Activated CD4-positive, alpha-beta memory T cell treated with anti-CD3 and anti-CD28 coated beads for 36 hours (primary cell): ENCODE measurements around the gene ZNF610. TPM values are rescaled to one million over a fixed set of nuclear protein-coding genes. Genes with fewer than 3 reads are reported as not detected.
"Not testable (repeated sequence)": the region's sequence is repeated elsewhere in the genome, so short reads cannot be mapped to it uniquely, and the experiment has no call there.

Experiments
- CTCF ChIA-PET: fragments of 350-600 bp; sonication (Branson Sonifier 250); formaldehyde crosslinking; loops from one replicate; lab custom pipeline; 2021; ENCODE audit warnings: antibody characterized with exemption, inconsistent platforms; lab: Charles Lee
- POLR2A ChIA-PET: fragments of 350-600 bp; sonication (Branson Sonifier 250); formaldehyde crosslinking; loops from one replicate; lab custom pipeline; 2021; ENCODE audit warnings: antibody characterized with exemption; lab: Charles Lee
- DNase-seq: peaks from one replicate; pipeline ENCODE4 v3.0.0-alpha.2; 2020
- H3K27ac Mint-ChIP-seq: one replicate; pipeline ENCODE4 v1.8.0; 2021; ENCODE audit warnings: mixed read lengths
- H3K27me3 Mint-ChIP-seq: one replicate; pipeline ENCODE4 v1.8.0; 2021; ENCODE audit warnings: mixed read lengths
- H3K36me3 Mint-ChIP-seq: one replicate; pipeline ENCODE4 v1.8.0; 2021; ENCODE audit warnings: mixed read lengths
- H3K4me1 Mint-ChIP-seq: one replicate; pipeline ENCODE4 v1.8.0; 2021; ENCODE audit warnings: low read depth, mixed read lengths
- H3K4me3 Mint-ChIP-seq: one replicate; pipeline ENCODE4 v1.8.0; 2021; ENCODE audit warnings: mild to moderate bottlenecking, mixed read lengths
- H3K9me3 Mint-ChIP-seq: one replicate; pipeline ENCODE4 v1.8.0; 2021; ENCODE audit warnings: mixed read lengths
- intact Hi-C: fragments of 100-400 bp; cut with micrococcal nuclease; formaldehyde crosslinking; loops from one replicate; pipeline ENCODE4 v1.15.1; 2023
- total RNA-seq, 2 experiments: library from RNA; stranded (reverse); gene quantifications; one replicate each; pipeline ENCODE4 v1.2.3, GENCODE V29; 2021

Gene ZNF610
- 1 to 10 TPM; 1.7 to 2.1 TPM for total RNA-seq

DNA sequence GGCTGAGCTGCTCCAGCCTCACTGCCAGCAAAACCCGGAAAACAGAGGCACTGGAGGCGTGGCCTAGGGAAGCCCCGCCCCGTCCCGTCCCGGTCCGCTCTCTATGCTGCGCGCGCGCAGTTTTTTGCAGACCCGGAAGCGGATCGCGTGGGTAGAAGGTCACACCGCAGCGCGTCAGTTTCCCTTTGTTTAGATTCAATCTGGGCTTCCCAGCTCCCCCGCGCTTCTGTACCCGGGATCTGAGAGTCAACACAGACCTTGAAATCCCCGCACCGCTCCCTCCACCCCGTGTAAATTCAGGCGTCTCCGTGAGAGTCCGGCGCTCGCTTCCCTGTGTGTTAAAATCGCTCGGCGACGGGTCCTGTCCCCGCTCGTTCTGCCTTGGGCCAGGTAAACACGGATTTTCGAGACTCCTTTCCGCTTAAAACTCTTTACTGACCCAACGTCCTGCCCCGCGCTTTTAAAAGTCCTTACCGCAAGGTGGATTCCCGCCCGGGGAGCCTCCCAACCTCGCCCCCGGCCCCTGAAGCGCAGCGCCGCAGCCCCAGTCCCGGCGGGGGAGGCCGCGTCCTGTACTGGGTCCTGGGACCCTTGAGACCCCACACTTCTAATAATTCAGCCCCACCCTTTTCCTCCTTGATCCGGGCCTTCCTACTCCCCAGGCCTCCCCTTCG is at the start of gene ZNF610:
TSS of gene ZNF610 (plus strand) at position 127 of the 674 bp plus-strand sequence. CDS start 12,930 bp downstream, outside the sequence.
- peak within 1 kb of the TSS; percentile 93 for H3K4me3 Mint-ChIP-seq
- H3K36me3 Mint-ChIP-seq: peaks cover 31% of the 10 kb centered on the region
- ChIA-PET POLR2A (no interaction called here), CTCF (no interaction called here)
- H3K27ac Mint-ChIP-seq: peak within 1 kb of the TSS; percentile 91
- H3K4me1 Mint-ChIP-seq: peaks cover 13% of the 10 kb centered on the region
- intact Hi-C loops: loop anchor here (1.0 kb wide), 1 partner anchor 39 kb away; the partner anchor contains the start of gene ZNF480
- H3K27me3 Mint-ChIP-seq: no peaks in the 10 kb centered on the region
- H3K9me3 Mint-ChIP-seq: peaks cover 49% of the 10 kb centered on the region
- peak; percentile 94 for DNase-seq

DNA sequence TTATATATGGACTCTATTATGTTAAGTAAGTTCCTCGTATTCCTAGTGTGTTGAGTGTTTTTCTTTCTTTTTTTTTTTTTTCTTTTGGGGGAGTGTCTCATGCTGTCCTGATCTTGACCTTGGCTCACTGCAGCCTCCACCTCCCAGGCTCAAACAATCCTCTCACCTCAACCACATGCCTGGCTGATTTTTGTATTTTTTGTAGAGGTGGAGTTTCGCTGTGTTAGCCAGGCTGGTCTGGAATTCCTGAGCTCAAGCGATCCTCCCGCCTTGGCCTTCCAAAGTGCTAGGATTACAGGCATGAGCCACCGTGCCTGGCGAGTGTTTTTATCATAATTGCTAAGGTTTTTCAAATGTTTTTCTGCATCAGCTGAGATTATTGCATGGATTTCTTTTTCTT is 49.8 kb upstream of the ZNF610 start:
- Mint-ChIP-seq H3K36me3 (peaks cover 88% of the 10 kb centered on the region), H3K27ac (no peak overlapping the region), H3K4me1 (no peaks in the 10 kb centered on the region), H3K27me3 (no peaks in the 10 kb centered on the region), H3K4me3 (no peak overlapping the region), H3K9me3 (peaks cover 51% of the 10 kb centered on the region)
- CTCF ChIA-PET: no interaction called here
- intact Hi-C loops: no loop called here
- POLR2A ChIA-PET: no interaction called here
- DNase-seq: no peak

DNA sequence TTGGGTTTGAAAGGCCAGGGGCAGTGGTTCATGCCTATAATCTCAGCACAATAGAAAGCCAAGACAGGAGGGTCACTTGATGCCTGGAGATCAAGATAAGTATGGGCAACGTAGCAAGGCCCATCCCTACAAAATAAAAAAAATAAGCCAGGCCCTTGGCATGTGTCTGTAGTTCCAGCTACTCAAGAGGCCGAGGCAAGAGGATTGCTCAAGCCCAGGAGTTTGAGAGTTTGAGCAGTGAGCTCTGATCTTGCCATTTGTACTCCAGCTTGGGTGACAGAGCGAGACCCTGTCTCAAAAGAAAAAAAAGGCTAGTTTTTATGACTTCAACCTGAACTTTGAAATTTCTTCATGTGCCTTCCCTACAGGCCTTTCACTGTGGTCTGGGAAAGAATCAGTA is 44.3 kb upstream of the ZNF610 start:
- CTCF ChIA-PET: interaction anchor here (0.6 kb wide), 1 partner anchor 165 kb away, joined by 3 read pairs; no protein-coding TSS in a partner anchor
- Mint-ChIP-seq H3K4me1 (peaks cover 3% of the 10 kb centered on the region), H3K4me3 (no peak overlapping the region), H3K27ac (no peak overlapping the region), H3K36me3 (peaks cover 57% of the 10 kb centered on the region), H3K27me3 (no peaks in the 10 kb centered on the region), H3K9me3 (peaks cover 49% of the 10 kb centered on the region)
- intact Hi-C loops: no loop called here
- DNase-seq: no peak
- POLR2A ChIA-PET: no interaction called here

DNA sequence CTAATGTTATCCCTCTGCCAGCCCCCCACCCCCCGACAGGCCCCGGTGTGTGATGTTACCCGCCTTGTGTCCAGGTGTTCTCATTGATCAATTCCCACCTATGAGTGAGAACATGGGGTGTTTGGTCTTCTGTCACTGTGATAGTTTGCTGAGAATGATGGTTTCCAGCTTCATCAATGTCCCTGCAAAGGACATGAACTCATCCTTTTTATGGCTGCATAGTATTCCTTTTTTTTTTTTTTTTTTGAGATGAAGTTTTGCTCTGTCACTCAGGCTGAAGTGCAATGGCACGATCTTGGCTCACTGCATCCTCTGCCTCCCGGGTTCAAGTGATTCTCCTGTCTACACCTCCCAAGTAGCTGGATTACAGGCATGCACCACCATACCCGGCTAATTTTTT is 43.1 kb upstream of the ZNF610 start:
- H3K27me3 Mint-ChIP-seq, DNase-seq, H3K27ac Mint-ChIP-seq, H3K4me3 Mint-ChIP-seq, intact Hi-C loops, POLR2A ChIA-PET, CTCF ChIA-PET: not testable (repeated sequence)
- Mint-ChIP-seq H3K36me3 (peaks cover 54% of the 10 kb centered on the region), H3K9me3 (peaks cover 48% of the 10 kb centered on the region), H3K4me1 (peaks cover 12% of the 10 kb centered on the region)

DNA sequence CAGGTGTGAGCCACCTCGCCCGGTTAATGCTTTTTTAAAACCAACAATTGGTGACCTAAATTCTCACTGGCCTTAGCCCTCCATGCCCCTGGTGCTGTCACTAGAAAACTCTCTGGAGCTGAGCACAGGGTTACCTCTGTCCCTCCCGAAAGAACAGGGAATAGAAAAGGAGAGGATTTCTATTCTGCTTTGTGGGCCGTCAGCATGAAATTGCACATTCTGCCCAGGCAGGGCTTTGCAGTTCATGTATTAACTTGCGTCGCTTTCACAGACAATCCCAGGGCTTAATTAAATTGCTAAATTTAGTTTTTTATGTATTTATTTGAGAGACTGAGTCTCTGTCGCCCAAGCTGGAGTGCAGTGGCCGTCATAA is 39.7 kb upstream of the ZNF610 start:
- H3K9me3 Mint-ChIP-seq: peaks cover 51% of the 10 kb centered on the region
- CTCF ChIA-PET: interaction anchor here (1.0 kb wide), 1 partner anchor 667 kb away, joined by 3 read pairs; no protein-coding TSS in a partner anchor
- DNase-seq: no peak
- peaks cover 5% of the 10 kb centered on the region for H3K27me3 Mint-ChIP-seq
- POLR2A ChIA-PET: no interaction called here
- H3K36me3 Mint-ChIP-seq: peaks cover 55% of the 10 kb centered on the region
- H3K4me3 Mint-ChIP-seq: peak overlapping the region; percentile 59
- peak overlapping the region; percentile 33 for H3K27ac Mint-ChIP-seq
- intact Hi-C loops: no loop called here
- H3K4me1 Mint-ChIP-seq: peaks cover 12% of the 10 kb centered on the region

DNA sequence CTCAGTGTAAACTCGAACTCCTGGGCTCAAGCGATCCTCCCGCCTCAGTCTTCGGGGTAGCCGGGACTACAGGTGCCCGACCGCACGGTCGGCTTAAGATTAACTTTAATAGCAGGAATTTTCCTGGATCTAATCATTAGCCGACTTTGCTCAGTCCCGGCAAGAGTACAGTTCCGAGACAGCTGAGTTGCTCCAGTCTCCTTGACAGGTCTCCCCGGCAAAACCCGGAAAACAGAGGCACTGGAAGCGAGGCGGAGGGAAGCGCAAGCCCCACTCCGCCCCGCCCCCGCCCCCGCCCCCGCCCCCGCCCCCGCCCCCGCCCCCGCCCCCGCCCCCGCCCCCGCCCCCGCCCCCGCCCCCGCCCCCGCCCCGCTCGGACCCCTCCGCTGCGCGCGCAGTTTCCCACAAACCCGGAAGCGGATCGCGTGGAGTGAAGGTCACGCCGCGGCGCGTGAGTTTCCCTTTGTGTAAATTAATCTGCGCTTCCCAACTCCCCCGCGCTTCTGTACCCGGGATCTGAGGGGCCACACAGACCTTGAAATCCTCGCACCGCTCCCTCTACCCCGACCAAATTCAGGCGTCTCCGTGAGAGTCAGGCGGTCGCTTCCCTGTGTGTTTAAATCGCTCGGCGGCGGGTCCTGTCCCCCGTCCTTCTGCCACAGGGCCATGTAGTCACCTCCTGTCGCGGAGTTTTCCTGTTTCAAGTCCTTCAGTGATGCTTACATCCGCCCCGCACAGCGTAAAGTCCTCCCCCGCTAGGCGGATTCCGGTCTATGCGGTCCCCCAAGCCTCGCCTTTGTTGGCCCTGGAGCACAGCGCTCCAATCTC is 39.1 kb upstream of the ZNF610 start, which contains the start of gene ZNF480:
TSS of gene ZNF480 (plus strand) at position 397 of the 828 bp plus-strand sequence. CDS start 3,244 bp downstream, outside the sequence.
- Mint-ChIP-seq H3K27ac (peak within 1 kb of the TSS; percentile 95), H3K9me3 (peaks cover 56% of the 10 kb centered on the region), H3K27me3 (peaks cover 5% of the 10 kb centered on the region), H3K36me3 (peaks cover 58% of the 10 kb centered on the region), H3K4me1 (peaks cover 12% of the 10 kb centered on the region), H3K4me3 (peak within 1 kb of the TSS; percentile 91)
- DNase-seq: peak; percentile 77
- intact Hi-C loops: loop anchor here (1.0 kb wide), 2 partner anchors 28 to 39 kb away; partner anchors contain the start of genes ZNF610 and ZNF766
- CTCF ChIA-PET: interaction anchor here (1.0 kb wide), 1 partner anchor 666 kb away, joined by 3 read pairs; no protein-coding TSS in a partner anchor
- POLR2A ChIA-PET: no interaction called here

DNA sequence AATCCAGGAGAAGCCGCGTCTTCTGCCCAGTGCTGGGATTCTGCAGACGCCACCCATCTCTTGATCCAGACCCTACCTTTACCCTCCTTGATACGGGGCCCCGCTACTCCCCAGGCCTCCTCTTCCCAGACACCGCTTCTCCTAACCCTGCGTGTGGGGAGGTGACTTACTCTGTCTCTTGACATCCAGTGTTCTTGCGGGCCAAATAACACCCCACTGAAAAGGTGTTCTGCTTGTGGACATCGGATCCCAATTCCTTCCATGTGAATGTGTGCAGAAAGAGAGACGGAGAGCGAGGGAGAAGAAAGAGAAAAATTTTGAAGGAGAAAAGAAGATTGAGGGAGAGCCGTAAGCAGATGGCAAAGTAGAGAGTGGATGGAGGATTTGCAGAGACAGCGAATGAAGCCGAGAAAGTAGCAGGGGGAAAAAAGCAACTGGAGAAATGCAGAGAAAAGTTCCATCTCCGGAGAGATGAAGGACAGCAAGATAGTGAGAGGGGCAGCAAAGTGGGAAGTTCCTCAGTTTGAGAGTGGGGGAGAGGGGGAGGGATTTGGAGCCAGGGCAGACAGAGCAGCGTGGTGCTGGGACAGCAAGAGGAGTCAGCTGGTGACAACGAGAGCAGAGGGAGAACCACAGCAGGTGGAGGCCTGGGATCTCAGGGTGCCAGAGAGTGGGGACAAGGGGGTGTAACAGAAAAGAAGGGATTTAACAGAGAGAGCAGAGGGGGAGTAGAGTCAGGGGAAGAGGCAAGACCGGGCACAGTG is 38.3 kb upstream of the ZNF610 start:
- intact Hi-C loops: loop anchor here (1.0 kb wide), 2 partner anchors 28 to 39 kb away; partner anchors contain the start of genes ZNF610 and ZNF766
- peak; percentile 11 for DNase-seq
- Mint-ChIP-seq H3K27me3 (peaks cover 5% of the 10 kb centered on the region), H3K4me3 (peak overlapping the region; percentile 91), H3K9me3 (peaks cover 58% of the 10 kb centered on the region), H3K27ac (peak overlapping the region; percentile 95), H3K36me3 (peaks cover 58% of the 10 kb centered on the region), H3K4me1 (peaks cover 12% of the 10 kb centered on the region)
- POLR2A ChIA-PET: no interaction called here
- CTCF ChIA-PET: interaction anchor here (0.6 kb wide), 1 partner anchor 259 kb away, joined by 3 read pairs; no protein-coding TSS in a partner anchor

DNA sequence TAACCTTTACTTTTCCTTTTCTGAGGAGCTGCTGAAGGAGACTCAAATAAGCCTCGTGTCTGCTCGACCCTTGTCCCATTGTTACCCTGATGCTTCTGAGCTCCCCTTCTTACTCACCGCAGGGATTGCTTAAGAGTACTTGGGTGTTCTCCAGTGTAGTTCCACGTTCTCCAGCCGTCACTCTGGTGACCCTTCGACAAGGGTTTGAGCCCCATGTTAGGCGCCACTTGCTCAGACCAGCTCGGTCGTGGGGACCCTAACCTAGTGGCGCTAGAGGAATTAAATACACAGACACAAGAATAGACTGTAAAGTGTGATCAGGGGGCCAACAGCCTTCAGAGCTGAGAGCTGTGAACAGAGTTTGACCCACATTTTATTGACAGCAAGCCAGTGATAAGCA is 28.8 kb upstream of the ZNF610 start:
- CTCF ChIA-PET: no interaction called here
- intact Hi-C loops: no loop called here
- POLR2A ChIA-PET: no interaction called here
- Mint-ChIP-seq H3K4me3 (no peak overlapping the region), H3K27ac (no peak overlapping the region), H3K36me3 (peaks cover 83% of the 10 kb centered on the region), H3K27me3 (no peaks in the 10 kb centered on the region), H3K4me1 (no peaks in the 10 kb centered on the region), H3K9me3 (peaks cover 80% of the 10 kb centered on the region)
- no peak for DNase-seq

DNA sequence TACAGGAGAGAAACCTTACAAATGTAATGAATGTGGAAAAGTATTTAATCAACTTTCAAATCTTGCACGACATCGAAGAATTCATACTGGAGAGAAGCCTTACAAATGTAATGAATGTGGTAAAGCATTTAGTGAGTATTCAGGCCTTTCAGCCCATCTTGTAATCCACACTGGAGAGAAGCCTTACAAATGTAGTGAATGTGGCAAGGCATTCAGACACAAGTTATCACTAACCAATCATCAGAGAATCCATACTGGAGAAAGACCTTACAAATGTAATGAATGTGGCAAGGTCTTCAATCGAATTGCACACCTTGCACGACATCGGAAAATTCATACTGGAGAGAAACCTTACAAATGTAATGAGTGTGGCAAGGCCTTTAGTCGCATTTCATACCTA is 13.6 kb upstream of the ZNF610 start:
- Mint-ChIP-seq H3K9me3 (peaks cover 90% of the 10 kb centered on the region), H3K27ac (no peak overlapping the region), H3K36me3 (peaks cover 79% of the 10 kb centered on the region), H3K4me3 (no peak overlapping the region), H3K27me3 (no peaks in the 10 kb centered on the region), H3K4me1 (no peaks in the 10 kb centered on the region)
- intact Hi-C loops: no loop called here
- no peak for DNase-seq
- CTCF ChIA-PET: no interaction called here
- POLR2A ChIA-PET: no interaction called here

DNA sequence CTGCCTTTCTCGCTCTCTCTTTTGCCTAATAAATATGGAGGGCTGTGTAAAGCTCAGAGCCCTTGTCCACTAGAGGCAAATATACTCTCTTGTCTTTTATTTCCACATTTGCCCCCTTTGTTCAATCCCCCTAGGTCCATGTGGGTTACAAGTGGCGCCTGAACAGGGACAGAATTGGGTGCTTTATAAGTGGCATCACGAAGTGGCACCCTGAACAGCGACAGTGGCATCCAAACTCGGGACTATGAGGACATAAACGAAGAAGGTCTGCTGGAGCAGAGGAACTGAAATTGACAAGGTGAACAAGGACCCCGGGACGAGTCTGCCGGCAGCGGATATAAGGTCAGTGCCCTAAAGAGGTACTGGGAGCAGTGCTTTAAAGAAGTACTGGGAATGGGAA is 4.3 kb upstream of the ZNF610 start:
- Mint-ChIP-seq H3K4me1 (peaks cover 7% of the 10 kb centered on the region), H3K9me3 (peaks cover 74% of the 10 kb centered on the region), H3K27me3 (no peaks in the 10 kb centered on the region), H3K36me3 (peaks cover 34% of the 10 kb centered on the region), H3K4me3 (no peak overlapping the region), H3K27ac (no peak overlapping the region)
- intact Hi-C loops: no loop called here
- ChIA-PET POLR2A (no interaction called here), CTCF (interaction anchor here (0.7 kb wide), 1 partner anchor 193 kb away, joined by 3 read pairs; no protein-coding TSS in a partner anchor)
- no peak for DNase-seq

DNA sequence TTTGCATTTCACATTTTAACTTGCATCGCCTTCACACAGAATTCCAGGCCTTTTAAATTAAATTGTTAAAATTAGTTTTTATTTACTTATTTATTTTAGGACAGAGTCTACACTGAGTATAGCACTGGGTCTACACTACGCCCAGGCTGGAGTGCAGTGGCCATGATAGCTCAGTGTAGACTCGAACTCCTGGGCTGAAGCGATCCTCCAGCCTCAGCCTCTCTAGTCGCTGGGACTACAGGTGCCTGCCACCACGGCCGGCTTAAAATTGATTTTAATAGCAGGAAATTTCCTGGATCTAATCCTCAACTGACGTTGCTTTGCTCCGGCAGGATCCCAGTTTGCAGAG is 301 bp upstream of the ZNF610 start:
- intact Hi-C loops: loop anchor here (1.0 kb wide), 1 partner anchor 38 kb away; the partner anchor contains the start of gene ZNF480
- H3K4me3 Mint-ChIP-seq: peak overlapping the region; percentile 93
- peaks cover 33% of the 10 kb centered on the region for H3K36me3 Mint-ChIP-seq
- CTCF ChIA-PET: no interaction called here
- H3K9me3 Mint-ChIP-seq: peaks cover 54% of the 10 kb centered on the region
- no peaks in the 10 kb centered on the region for H3K27me3 Mint-ChIP-seq
- no peak for DNase-seq
- H3K27ac Mint-ChIP-seq: peak overlapping the region; percentile 91
- POLR2A ChIA-PET: no interaction called here
- peaks cover 13% of the 10 kb centered on the region for H3K4me1 Mint-ChIP-seq
